GM23338 (cell line): ENCODE data around the gene RGS19.

Source experiments
- POLR2AphosphoS5 ChIP-seq: IDR thresholded peaks from 2 replicates; pipeline ENCODE4 v1.6.1; 2016; ENCODE audit warnings: antibody characterized with exemption, low read depth
- TF ChIP-seq, protein P1 (sequence below), 2 experiments: fragments of 200-600 bp in 1 of 2; sonication (generic) in 1 of 2; conservative IDR thresholded peaks; 2 replicates each; pipeline versions ENCODE4 v1.5.1 to v1.6.1; 2016 to 2017; ENCODE audit warnings: antibody characterized with exemption in 2 of 2, low read depth in 2 of 2, mild to moderate bottlenecking in 2 of 2, moderate library complexity in 1 of 2

- TF ChIP-seq, protein P1, sequence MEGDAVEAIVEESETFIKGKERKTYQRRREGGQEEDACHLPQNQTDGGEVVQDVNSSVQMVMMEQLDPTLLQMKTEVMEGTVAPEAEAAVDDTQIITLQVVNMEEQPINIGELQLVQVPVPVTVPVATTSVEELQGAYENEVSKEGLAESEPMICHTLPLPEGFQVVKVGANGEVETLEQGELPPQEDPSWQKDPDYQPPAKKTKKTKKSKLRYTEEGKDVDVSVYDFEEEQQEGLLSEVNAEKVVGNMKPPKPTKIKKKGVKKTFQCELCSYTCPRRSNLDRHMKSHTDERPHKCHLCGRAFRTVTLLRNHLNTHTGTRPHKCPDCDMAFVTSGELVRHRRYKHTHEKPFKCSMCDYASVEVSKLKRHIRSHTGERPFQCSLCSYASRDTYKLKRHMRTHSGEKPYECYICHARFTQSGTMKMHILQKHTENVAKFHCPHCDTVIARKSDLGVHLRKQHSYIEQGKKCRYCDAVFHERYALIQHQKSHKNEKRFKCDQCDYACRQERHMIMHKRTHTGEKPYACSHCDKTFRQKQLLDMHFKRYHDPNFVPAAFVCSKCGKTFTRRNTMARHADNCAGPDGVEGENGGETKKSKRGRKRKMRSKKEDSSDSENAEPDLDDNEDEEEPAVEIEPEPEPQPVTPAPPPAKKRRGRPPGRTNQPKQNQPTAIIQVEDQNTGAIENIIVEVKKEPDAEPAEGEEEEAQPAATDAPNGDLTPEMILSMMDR (conservative IDR thresholded peaks at IDR 0.05; ENCODE audit: low read depth in 2 of 2), result peak in 1 of 2 experiments; percentile 18; a peak in 1 of 4 replicates
- no peak for TF ChIP-seq POLR2AphosphoS5
These were observed 2.9 kb upstream of the RGS19 start for GRCh38 chr20:64082126-64082731.
